Activated T-cell treated with anti-CD3 and anti-CD28 coated beads, Interleukin-2, amount 50 U/mL, for 4 hours (primary cell): Measurements from ENCODE around the gene BCKDHB. TPM values are rescaled to one million over a fixed set of nuclear protein-coding genes. Genes with fewer than 3 reads are reported as not detected.

Source experiments
- ATAC-seq, 2 donors: fragments of 200-7000 bp; cut with Tn5 transposase; one replicate each; pipeline ENCODE4 v1.10.0; 2021
- DNase-seq: peaks from one replicate; pipeline ENCODE4 v3.0.0-alpha.2; 2020
- H3K27me3 Mint-ChIP-seq: one replicate; pipeline ENCODE4 v1.8.0; 2021; ENCODE audit warnings: low read depth, mixed read lengths
- H3K36me3 Mint-ChIP-seq: one replicate; pipeline ENCODE4 v1.8.0; 2022; ENCODE audit warnings: mixed read lengths; ENCODE audit not compliant: insufficient read depth
- H3K4me1 Mint-ChIP-seq: one replicate; pipeline ENCODE4 v1.8.0; 2021; ENCODE audit warnings: low read depth, mixed read lengths
- H3K4me3 Mint-ChIP-seq: one replicate; pipeline ENCODE4 v1.8.0; 2021; ENCODE audit warnings: mild to moderate bottlenecking, moderate library complexity, mixed read lengths
- H3K9me3 Mint-ChIP-seq: one replicate; pipeline ENCODE4 v1.8.0; 2021; ENCODE audit warnings: mixed read lengths
- total RNA-seq, 3 donors: library from RNA; stranded (reverse); gene quantifications; one replicate each; pipeline ENCODE4 v1.2.1, GENCODE V29; 2021

Gene BCKDHB
- total RNA-seq, 3 donors from 2014 or later: 7.0 to 9.3 (median 8.0) TPM

DNA sequence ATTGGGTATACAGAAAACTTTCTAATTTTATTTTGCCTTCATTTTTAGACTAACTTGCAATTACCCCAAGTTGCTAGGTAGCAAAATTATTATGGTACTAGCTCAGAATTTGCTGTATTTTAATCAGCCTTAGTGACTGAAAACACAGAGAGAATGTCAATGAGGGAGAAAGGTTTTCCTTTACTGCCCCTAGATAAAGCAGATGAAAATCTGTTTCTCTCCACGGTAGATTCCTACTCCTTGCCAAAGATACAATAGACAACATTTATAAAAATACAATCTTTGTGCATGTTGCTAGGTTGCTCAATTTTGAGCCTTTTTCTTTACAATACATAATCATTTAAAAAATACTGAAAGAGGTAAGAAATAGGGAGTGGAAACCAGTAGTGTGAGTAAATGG lies 222.2 kb downstream of the BCKDHB start:
- Mint-ChIP-seq H3K4me3 (no peak overlapping the region), H3K36me3 (peaks cover 5% of the 10 kb centered on the region), H3K9me3 (no peaks in the 10 kb centered on the region), H3K27me3 (no peaks in the 10 kb centered on the region), H3K4me1 (no peaks in the 10 kb centered on the region)
- DNase-seq (no peak), ATAC-seq (no peak)

DNA sequence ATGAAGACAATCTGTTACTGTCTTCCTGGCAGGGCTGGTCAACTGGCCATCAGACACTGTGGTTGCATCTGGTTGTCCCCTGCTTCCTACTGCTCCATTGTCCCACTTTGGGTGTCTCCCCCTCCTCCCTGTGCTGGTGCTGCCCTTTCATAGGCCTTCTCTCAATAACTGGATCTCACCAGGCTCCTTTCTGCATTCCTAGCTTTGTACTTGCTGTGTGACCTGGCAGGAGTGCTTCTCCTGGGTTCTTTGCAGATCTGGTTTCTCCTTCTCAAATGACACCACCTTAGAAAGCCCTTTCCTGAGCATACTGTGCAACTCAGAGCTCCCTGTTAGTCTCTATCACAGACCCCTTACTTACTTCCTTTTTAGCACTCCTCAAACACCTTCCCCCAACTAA lies 223.0 kb downstream of the BCKDHB start:
- no peak for DNase-seq
- no peak overlapping the region for H3K4me3 Mint-ChIP-seq
- H3K4me1 Mint-ChIP-seq: no peaks in the 10 kb centered on the region
- peaks cover 5% of the 10 kb centered on the region for H3K36me3 Mint-ChIP-seq
- no peaks in the 10 kb centered on the region for H3K27me3 Mint-ChIP-seq
- no peaks in the 10 kb centered on the region for H3K9me3 Mint-ChIP-seq
- no peak for ATAC-seq

DNA sequence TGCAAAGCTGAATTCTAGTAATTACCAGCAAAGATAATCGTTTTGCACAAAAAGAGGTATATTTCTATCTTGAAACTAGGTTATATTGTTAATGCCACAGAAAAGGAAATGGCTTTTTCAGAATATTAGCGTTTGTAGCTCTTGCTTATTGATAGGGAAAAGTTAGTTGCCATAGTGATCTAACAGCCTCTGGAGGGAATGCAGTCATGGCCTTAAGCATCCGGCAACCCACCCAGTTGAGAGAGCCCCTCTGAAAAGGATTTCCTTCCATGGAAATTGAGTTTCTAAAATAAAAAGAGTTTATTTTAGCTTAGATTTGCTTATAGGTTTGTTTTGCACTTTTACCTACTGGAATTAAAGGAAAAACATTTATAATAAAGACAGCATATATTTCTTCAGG lies 224.5 kb downstream of the BCKDHB start:
- Mint-ChIP-seq H3K36me3 (peaks cover 5% of the 10 kb centered on the region), H3K27me3 (no peaks in the 10 kb centered on the region), H3K4me3 (no peak overlapping the region), H3K9me3 (no peaks in the 10 kb centered on the region), H3K4me1 (no peaks in the 10 kb centered on the region)
- no peak for ATAC-seq
- no peak for DNase-seq

DNA sequence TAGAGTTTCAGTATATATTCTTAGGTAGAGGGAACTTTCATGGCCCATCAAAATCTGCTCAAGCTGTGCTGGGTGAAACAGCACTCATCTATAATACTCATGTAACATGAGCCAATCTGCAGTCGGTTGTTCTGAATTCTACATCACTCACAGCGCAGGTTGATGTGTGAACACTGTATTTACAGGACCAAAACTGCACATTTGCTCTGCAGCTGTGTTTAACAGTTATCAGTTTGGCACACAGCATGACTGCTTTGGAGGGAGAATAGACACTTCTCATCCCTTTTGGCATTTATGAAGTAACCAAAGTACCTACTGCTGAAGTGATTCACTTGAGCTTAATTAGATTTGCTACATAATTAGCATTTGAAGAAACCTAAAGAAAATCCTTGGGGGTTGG lies 225.1 kb downstream of the BCKDHB start:
- no peaks in the 10 kb centered on the region for H3K9me3 Mint-ChIP-seq
- H3K4me1 Mint-ChIP-seq: no peaks in the 10 kb centered on the region
- ATAC-seq (no peak), DNase-seq (no peak)
- H3K36me3 Mint-ChIP-seq: peaks cover 5% of the 10 kb centered on the region
- H3K4me3 Mint-ChIP-seq: no peak overlapping the region
- no peaks in the 10 kb centered on the region for H3K27me3 Mint-ChIP-seq

DNA sequence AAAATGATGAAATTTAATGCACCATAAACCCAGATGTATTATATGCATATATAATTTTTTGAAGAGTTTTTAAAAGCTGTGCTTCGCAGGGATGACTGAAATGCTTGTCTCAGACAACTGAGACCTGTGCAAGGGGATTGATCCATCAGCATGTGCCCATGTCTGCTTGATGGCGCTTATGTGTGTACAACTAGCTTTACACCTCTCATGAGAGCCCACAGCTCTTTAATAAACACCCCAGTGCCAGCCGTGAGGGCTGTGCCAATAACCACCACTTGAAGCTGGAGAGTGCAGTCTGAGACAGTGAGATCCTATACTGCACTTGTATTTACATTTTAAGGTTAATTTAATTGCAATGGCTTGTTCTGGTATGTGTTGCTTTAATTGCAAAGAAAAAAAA lies 225.5 kb downstream of the BCKDHB start:
- peaks cover 2% of the 10 kb centered on the region for H3K36me3 Mint-ChIP-seq
- no peak for ATAC-seq
- H3K4me1 Mint-ChIP-seq: no peaks in the 10 kb centered on the region
- H3K4me3 Mint-ChIP-seq: no peak overlapping the region
- H3K27me3 Mint-ChIP-seq: no peaks in the 10 kb centered on the region
- H3K9me3 Mint-ChIP-seq: no peaks in the 10 kb centered on the region
- DNase-seq: no peak

DNA sequence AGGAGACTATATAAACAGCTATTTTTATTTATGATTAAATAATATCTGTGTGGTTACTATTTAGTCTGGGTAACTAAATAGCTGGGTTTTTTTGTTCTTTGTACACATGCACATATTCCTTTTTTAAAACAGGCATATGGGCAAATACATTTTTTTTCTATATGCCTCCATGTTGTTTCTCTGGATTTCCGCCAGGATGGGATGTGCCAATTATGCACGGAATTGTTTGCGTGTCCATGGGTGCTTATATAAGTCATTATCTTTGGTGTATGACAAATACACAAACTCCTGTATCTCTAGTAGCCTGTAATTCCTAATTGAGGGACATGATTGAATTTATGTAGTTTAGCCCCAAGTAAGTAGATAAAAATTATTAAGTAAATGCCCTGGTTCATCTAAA lies 226.9 kb downstream of the BCKDHB start:
- Mint-ChIP-seq H3K9me3 (no peaks in the 10 kb centered on the region), H3K4me3 (no peak overlapping the region), H3K4me1 (no peaks in the 10 kb centered on the region), H3K36me3 (no peaks in the 10 kb centered on the region), H3K27me3 (no peaks in the 10 kb centered on the region)
- no peak for ATAC-seq
- DNase-seq: no peak

DNA sequence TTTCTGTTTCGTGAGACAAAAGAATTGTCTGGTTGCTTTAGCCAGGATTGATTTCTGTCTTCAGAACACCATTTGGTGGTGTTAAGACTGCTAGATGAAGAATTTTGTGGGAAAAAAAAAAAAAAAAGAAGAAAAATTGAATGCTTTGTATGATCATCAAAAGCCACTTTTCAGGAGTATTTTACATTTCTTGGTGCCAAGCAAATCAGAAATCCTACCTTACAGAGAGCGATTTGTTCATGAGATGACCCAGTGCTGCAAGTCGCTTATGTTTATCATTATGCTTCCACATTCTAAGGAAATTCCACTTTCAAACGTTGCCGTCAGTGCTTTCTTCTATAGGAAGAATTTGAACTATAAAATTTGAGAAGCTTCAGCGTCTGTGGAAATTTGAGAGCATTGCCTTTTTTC lies 228.7 kb downstream of the BCKDHB start:
- no peak for DNase-seq
- H3K4me1 Mint-ChIP-seq: no peaks in the 10 kb centered on the region
- no peaks in the 10 kb centered on the region for H3K9me3 Mint-ChIP-seq
- no peaks in the 10 kb centered on the region for H3K27me3 Mint-ChIP-seq
- no peak for ATAC-seq
- H3K4me3 Mint-ChIP-seq: no peak overlapping the region
- H3K36me3 Mint-ChIP-seq: no peaks in the 10 kb centered on the region

DNA sequence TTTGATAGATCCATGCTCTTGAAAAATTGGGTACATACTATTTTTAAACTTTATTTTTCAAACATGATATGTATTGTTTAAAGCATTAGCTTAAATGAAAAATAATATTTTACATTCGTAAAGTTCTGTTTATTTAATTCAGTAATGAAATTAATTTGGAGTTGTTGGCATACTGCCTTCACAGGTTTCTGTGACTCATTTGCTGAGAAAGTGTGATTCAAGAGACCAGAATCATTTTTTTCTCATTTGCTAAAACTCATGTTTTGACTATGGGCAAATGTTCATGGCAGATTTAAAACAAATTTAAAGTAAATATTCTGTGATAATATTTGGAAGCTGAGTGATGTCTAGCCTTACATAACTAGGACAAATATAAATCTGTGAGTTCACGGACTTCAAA lies 230.4 kb downstream of the BCKDHB start:
- Mint-ChIP-seq H3K36me3 (no peaks in the 10 kb centered on the region), H3K4me1 (no peaks in the 10 kb centered on the region), H3K9me3 (no peaks in the 10 kb centered on the region), H3K27me3 (no peaks in the 10 kb centered on the region), H3K4me3 (no peak overlapping the region)
- DNase-seq (no peak), ATAC-seq (no peak)

DNA sequence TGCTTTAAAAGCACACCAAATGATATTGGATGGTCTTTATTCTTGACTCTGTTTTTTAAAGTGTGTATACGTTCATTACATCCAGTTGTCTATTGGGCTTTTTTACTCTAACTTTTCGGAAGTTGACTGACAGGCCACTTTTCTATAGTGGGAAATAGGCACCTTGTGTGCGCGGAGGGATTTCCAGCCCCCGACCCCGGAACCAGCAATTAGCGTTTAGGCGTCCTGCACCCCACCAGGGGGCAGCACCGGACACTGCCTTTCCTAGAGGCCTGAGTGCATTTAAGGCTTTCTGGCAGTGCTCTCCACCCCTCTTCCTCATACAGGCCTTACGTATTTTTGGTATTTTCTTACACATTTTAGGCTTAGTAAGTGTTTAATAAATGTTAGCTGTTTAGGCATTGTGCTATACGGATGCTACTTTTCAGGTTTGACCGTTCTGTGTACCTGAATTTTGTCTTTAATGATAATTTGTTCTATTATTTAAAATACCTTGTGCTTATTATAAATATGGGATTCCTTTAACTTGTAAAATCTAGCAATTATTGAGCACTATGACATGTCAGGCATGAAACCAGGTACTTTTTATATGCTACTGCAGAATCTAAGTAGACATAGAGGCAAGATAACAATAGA lies 231.8 kb downstream of the BCKDHB start:
- no peaks in the 10 kb centered on the region for H3K36me3 Mint-ChIP-seq

DNA sequence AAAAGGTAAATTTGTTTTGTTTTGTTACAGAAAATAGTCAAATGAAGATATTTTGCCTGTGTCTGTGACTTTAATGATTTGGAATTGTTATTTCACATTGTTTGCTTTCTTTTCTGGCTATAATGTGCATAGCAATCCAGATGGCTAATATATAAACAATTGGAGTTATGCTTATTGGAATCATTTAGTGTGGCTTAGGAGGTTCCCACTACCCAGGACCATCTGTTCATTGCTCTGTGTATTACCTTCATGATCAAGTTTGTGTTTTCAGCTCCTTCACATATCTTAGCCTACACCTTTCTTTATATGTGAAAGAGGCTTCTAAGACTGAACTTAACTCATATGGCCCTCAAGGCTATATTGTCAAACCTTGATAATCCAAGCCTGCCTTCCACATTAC lies 232.9 kb downstream of the BCKDHB start:
- Mint-ChIP-seq H3K4me1 (no peaks in the 10 kb centered on the region), H3K4me3 (no peak overlapping the region), H3K9me3 (no peaks in the 10 kb centered on the region), H3K27me3 (no peaks in the 10 kb centered on the region), H3K36me3 (no peaks in the 10 kb centered on the region)
- ATAC-seq (no peak), DNase-seq (no peak)

More for the DNA sequence above, 231.8 kb downstream of the BCKDHB start:
- H3K4me3 Mint-ChIP-seq: no peak overlapping the region
- no peaks in the 10 kb centered on the region for H3K9me3 Mint-ChIP-seq
- DNase-seq: peak; percentile 57
- no peaks in the 10 kb centered on the region for H3K27me3 Mint-ChIP-seq
- ATAC-seq: peak in 1 of 2 donors; percentile 79
- H3K4me1 Mint-ChIP-seq: no peaks in the 10 kb centered on the region

DNA sequence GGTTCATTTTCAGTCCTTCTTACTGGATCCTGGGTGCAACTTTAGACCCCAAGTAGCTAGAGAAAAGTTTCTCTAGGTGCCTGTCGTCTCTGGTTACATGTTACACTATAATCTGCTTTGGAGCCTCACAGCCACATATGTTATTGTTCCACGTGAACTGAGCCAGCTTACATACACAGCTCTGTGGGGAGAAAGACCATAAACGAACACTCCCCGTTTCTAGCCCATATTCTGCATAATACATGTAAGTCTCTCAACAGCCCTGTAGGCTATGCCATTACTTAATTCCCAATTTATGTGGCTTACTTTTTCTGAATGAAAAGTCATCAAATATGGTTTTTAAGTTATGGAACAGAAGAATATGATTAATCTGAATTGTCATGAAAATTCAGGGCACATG lies 233.8 kb downstream of the BCKDHB start:
- DNase-seq: no peak
- Mint-ChIP-seq H3K9me3 (no peaks in the 10 kb centered on the region), H3K4me1 (no peaks in the 10 kb centered on the region), H3K27me3 (no peaks in the 10 kb centered on the region), H3K4me3 (no peak overlapping the region), H3K36me3 (no peaks in the 10 kb centered on the region)
- ATAC-seq: no peak

DNA sequence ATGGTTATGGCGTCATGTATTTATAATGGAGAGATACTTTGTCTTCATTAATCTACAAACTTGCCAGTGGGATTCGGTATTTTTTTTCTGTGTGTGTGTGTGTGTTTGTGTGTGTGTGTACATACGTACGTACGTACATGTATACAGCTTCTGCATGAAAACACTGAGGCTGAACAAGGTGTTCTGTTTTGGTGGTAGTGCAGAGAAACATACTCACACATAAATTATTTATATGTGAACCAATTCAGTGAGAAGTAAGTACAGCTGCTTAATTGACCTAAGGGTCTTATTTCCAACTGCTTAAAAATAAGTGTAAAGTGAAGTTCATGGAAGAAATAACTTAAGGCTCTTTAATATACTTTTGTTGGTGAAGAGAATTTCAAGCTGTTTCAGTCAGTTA lies 234.2 kb downstream of the BCKDHB start:
- no peaks in the 10 kb centered on the region for H3K9me3 Mint-ChIP-seq
- no peaks in the 10 kb centered on the region for H3K27me3 Mint-ChIP-seq
- DNase-seq (no peak), ATAC-seq (no peak)
- no peak overlapping the region for H3K4me3 Mint-ChIP-seq
- H3K4me1 Mint-ChIP-seq: no peaks in the 10 kb centered on the region
- H3K36me3 Mint-ChIP-seq: peaks cover 2% of the 10 kb centered on the region

DNA sequence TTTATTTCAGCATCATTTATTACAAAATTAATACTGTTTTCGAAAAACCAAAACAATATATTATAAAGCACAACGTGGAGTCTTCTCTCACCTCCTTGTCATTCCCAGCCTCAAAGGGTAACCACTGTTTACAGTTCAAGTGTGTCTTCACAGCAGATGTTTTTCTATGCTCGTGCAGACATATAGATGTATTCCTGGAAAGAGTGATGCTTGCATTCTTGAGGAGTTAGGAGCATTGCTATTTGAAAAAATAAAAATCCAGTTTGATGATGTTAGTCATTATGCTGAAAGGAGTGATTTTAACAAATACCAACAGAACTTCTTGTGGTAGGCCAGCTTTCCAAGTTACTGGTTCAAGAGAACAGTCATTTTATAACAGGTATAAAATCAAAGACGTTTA lies 234.9 kb downstream of the BCKDHB start:
- Mint-ChIP-seq H3K27me3 (no peaks in the 10 kb centered on the region), H3K9me3 (no peaks in the 10 kb centered on the region), H3K4me3 (no peak overlapping the region), H3K36me3 (peaks cover 2% of the 10 kb centered on the region), H3K4me1 (no peaks in the 10 kb centered on the region)
- DNase-seq (no peak), ATAC-seq (no peak)

DNA sequence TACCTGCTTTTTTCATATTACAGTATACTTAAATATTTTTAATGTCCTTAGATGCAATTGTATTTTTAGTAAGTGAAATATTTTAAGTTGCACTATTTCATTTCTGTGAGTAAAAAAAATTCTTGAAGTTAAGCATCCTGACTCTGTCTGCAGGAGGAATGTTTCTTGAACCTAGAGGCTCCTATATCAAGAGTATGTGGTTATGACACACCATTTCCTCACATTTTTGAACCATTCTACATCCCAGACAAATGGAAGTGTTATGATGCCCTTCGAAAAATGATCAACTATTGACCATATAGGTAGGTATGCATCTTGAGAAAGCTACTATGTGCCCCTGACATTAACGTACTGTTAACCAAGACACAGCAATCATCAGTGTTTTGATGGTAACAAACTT lies 237.0 kb downstream of the BCKDHB start:
- Mint-ChIP-seq H3K36me3 (peaks cover 2% of the 10 kb centered on the region), H3K4me1 (no peaks in the 10 kb centered on the region), H3K27me3 (no peaks in the 10 kb centered on the region), H3K4me3 (no peak overlapping the region), H3K9me3 (no peaks in the 10 kb centered on the region)
- no peak for DNase-seq
- ATAC-seq: no peak

DNA sequence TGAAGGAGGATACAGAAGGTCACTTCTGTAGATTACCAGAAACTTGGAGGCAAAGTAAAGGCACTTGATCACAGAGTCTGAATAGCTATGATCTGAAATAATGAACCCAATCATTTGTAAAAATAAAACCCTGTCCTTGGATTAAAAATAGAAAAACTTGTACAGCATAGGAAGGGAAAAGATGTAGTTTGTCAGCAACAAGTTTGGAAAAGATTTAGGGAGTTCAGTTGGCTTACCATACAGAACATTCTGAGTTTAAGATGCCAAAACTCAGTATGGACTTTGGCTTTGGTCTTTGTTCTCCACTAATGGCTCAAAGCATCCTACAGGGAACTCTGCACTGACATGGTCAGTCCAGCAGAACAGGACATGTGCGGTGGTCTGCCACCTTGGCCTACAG lies 240.6 kb downstream of the BCKDHB start:
- no peak overlapping the region for H3K4me3 Mint-ChIP-seq
- no peaks in the 10 kb centered on the region for H3K4me1 Mint-ChIP-seq
- H3K27me3 Mint-ChIP-seq: no peaks in the 10 kb centered on the region
- no peaks in the 10 kb centered on the region for H3K9me3 Mint-ChIP-seq
- ATAC-seq: no peak
- no peak for DNase-seq
- peaks cover 3% of the 10 kb centered on the region for H3K36me3 Mint-ChIP-seq

DNA sequence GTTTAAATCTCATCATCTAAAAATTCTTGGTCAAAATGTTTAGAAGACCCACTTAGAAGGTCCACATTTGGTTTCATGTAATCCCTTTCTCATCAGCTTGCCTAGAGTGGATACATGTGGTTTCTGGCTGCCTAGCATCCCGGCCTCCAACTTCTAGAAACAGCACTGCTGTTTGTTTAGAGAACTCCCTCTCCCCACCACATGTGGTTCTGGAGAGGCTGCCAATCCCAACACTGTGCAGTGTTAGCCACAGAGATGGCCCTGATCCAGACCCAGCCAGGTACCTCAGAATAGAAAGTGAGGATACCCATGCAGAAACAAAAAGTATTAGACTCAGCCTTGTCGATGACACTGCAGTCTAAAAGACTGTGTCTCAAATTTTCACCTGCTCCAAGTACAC lies 241.8 kb downstream of the BCKDHB start:
- peaks cover 3% of the 10 kb centered on the region for H3K36me3 Mint-ChIP-seq
- H3K4me1 Mint-ChIP-seq: no peaks in the 10 kb centered on the region
- ATAC-seq: no peak
- no peak for DNase-seq
- no peaks in the 10 kb centered on the region for H3K27me3 Mint-ChIP-seq
- H3K9me3 Mint-ChIP-seq: no peaks in the 10 kb centered on the region
- H3K4me3 Mint-ChIP-seq: no peak overlapping the region
